ENCODE measurements around the gene ZNF415.

Gene ZNF415

GRCh38 chr19:53123400-53123799 is 9.3 kb downstream of the ZNF415 start:
- TF ChIP-seq CTCF (IDR thresholded peaks at IDR 0.05; ENCODE audit: borderline replicate concordance, extremely low read depth, low read length, poor library complexity, severe bottlenecking) = no peak
- no peak for TF ChIP-seq EZH2 (IDR thresholded peaks at IDR 0.05; ENCODE audit: borderline replicate concordance, low read depth, low read length, severe bottlenecking)
- Histone ChIP-seq H3K4me3 (ENCODE audit: low read depth in 1 of 2, low read length in 2 of 2) (no peak overlapping the region), H3K36me3 (ENCODE audit: insufficient read depth, low read length) (peaks cover 24% of the 10 kb centered on the region), H2AFZ (ENCODE audit: low read depth, low read length) (no peak overlapping the region), H3K9me3 (ENCODE audit: insufficient read depth, low read length, severe bottlenecking) (no peaks in the 10 kb centered on the region), H3K4me2 (ENCODE audit: insufficient read depth, low read length) (no peak overlapping the region), H3K79me2 (ENCODE audit: insufficient read depth, low read length) (no peaks in the 10 kb centered on the region), H3K9ac (ENCODE audit: low read depth, low read length) (no peak overlapping the region), H3K27me3 (ENCODE audit: insufficient read depth, low read length, poor library complexity) (no peaks in the 10 kb centered on the region), H4K20me1 (ENCODE audit: insufficient read depth, low read length) (peaks cover 3% of the 10 kb centered on the region; the same call in 1 of the 2 replicates), H3K4me1 (ENCODE audit: insufficient read depth, low read length) (no peaks in the 10 kb centered on the region), H3K27ac (ENCODE audit: low read length) (no peak overlapping the region)
- ATAC-seq (ENCODE audit: insufficient read depth, low read depth) = no peak
- DNase-seq = no peak

GRCh38 chr19:53112286-53112685 is 20.4 kb downstream of the ZNF415 start:
- H3K79me2 ChIP-seq (ENCODE audit: insufficient read depth, low read length) = no peaks in the 10 kb centered on the region
- H3K9ac ChIP-seq (ENCODE audit: low read depth, low read length) = no peak overlapping the region
- H3K27ac ChIP-seq (ENCODE audit: low read length) = no peak overlapping the region
- no peak overlapping the region for H3K4me3 ChIP-seq (ENCODE audit: low read depth in 1 of 2, low read length in 2 of 2)
- DNase-seq = no peak
- no peaks in the 10 kb centered on the region for H3K9me3 ChIP-seq (ENCODE audit: insufficient read depth, low read length, severe bottlenecking)
- no peak overlapping the region for H3K4me2 ChIP-seq (ENCODE audit: insufficient read depth, low read length)
- no peaks in the 10 kb centered on the region for H3K4me1 ChIP-seq (ENCODE audit: insufficient read depth, low read length)
- H3K36me3 ChIP-seq (ENCODE audit: insufficient read depth, low read length) = peaks cover 71% of the 10 kb centered on the region
- no peak for ATAC-seq (ENCODE audit: insufficient read depth, low read depth)
- no peaks in the 10 kb centered on the region for H4K20me1 ChIP-seq (ENCODE audit: insufficient read depth, low read length)
- H2AFZ ChIP-seq (ENCODE audit: low read depth, low read length) = no peak overlapping the region
- no peaks in the 10 kb centered on the region for H3K27me3 ChIP-seq (ENCODE audit: insufficient read depth, low read length, poor library complexity)
- no peak for TF ChIP-seq EZH2 (IDR thresholded peaks at IDR 0.05; ENCODE audit: borderline replicate concordance, low read depth, low read length, severe bottlenecking)
- TF ChIP-seq CTCF (IDR thresholded peaks at IDR 0.05; ENCODE audit: borderline replicate concordance, extremely low read depth, low read length, poor library complexity, severe bottlenecking) = no peak

- ATAC-seq (ENCODE audit: insufficient read depth, low read depth) (no peak), DNase-seq (no peak)
- no peaks in the 10 kb centered on the region for H4K20me1 ChIP-seq (ENCODE audit: insufficient read depth, low read length)
These were observed 23.2 kb downstream of the ZNF415 start for GRCh38 chr19:53109527-53109926.

More at GRCh38 chr19:53109527-53109926, 23.2 kb downstream of the ZNF415 start:
- H3K9ac ChIP-seq (ENCODE audit: low read depth, low read length) = no peak overlapping the region
- H3K27me3 ChIP-seq (ENCODE audit: insufficient read depth, low read length, poor library complexity) = no peaks in the 10 kb centered on the region
- no peak overlapping the region for H2AFZ ChIP-seq (ENCODE audit: low read depth, low read length)
- H3K9me3 ChIP-seq (ENCODE audit: insufficient read depth, low read length, severe bottlenecking) = no peaks in the 10 kb centered on the region
- no peaks in the 10 kb centered on the region for H3K79me2 ChIP-seq (ENCODE audit: insufficient read depth, low read length)
- H3K27ac ChIP-seq (ENCODE audit: low read length) = no peak overlapping the region
- H3K36me3 ChIP-seq (ENCODE audit: insufficient read depth, low read length) = peaks cover 45% of the 10 kb centered on the region
- no peak overlapping the region for H3K4me2 ChIP-seq (ENCODE audit: insufficient read depth, low read length)
- no peak overlapping the region for H3K4me3 ChIP-seq (ENCODE audit: low read depth in 1 of 2, low read length in 2 of 2)
- H3K4me1 ChIP-seq (ENCODE audit: insufficient read depth, low read length) = no peaks in the 10 kb centered on the region
- TF ChIP-seq EZH2 (IDR thresholded peaks at IDR 0.05; ENCODE audit: borderline replicate concordance, low read depth, low read length, severe bottlenecking) (no peak), CTCF (IDR thresholded peaks at IDR 0.05; ENCODE audit: borderline replicate concordance, extremely low read depth, low read length, poor library complexity, severe bottlenecking) (no peak)
